ENCODE measurements around the gene CHCHD2. TPM values are rescaled to one million over a fixed set of nuclear protein-coding genes. Genes with fewer than 3 reads are reported as not detected.

The CHCHD2 gene
- total and polyA plus RNA-seq, 9 of the 15 experiments (the other 6 are each of a cell fraction or from before 2014, with no cell fraction given) = 145 to 1,044 (median 648) TPM

- TF ChIP-seq ATF6 (CRISPR knock-in tag; IDR thresholded peaks at IDR 0.05) (0 out of 2 replicates have a peak, but pooled peaks have one; percentile 93), HDAC1 (IDR thresholded peaks at IDR 0.05) (peak in 1 of 2 experiments; percentile 91; a peak in 2 of 4 replicates), ZNF184 (CRISPR knock-in tag; IDR thresholded peaks at IDR 0.05) (no peak), ZNF347 (CRISPR knock-in tag; IDR thresholded peaks at IDR 0.05; ENCODE audit: low read depth) (no peak), TEAD4 (IDR thresholded peaks at IDR 0.05; ENCODE audit: low read length) (no peak), TEAD4 (CRISPR knock-in tag; IDR thresholded peaks at IDR 0.05; ENCODE audit: borderline replicate concordance) (no peak), ZNF165 (CRISPR knock-in tag; IDR thresholded peaks at IDR 0.05; ENCODE audit: borderline replicate concordance) (no peak), SMARCC2 (IDR thresholded peaks at IDR 0.05; ENCODE audit: low read depth) (no peak), BRF1 (IDR thresholded peaks at IDR 0.05; ENCODE audit: borderline replicate concordance, extremely low read depth, insufficient read length) (no peak), TRIM28 (IDR thresholded peaks at IDR 0.05) (0 out of 2 replicates have a peak, but pooled peaks have one; percentile 14), HMG20A (CRISPR knock-in tag; conservative IDR thresholded peaks at IDR 0.05) (no peak), TRIM24 (IDR thresholded peaks at IDR 0.05) (peak in 1 of 2 experiments; percentile 92; a peak in 2 of 4 replicates), ZBTB17 (CRISPR knock-in tag; IDR thresholded peaks at IDR 0.05) (no peak), ZNF764 (CRISPR knock-in tag; IDR thresholded peaks at IDR 0.05; ENCODE audit: low read depth) (no peak), SNIP1 (IDR thresholded peaks at IDR 0.05; ENCODE audit: low read depth) (0 out of 2 replicates have a peak, but pooled peaks have one; percentile 24), PHB (CRISPR knock-in tag; IDR thresholded peaks at IDR 0.05) (no peak; the same call in 1 of the 2 replicates), FIP1L1 (IDR thresholded peaks at IDR 0.05; ENCODE audit: low read depth, low read length, poor library complexity, severe bottlenecking) (peak; percentile 50), GABPB2 (CRISPR knock-in tag; conservative IDR thresholded peaks at IDR 0.05) (no peak)
- TF ChIP-seq, protein P1, sequence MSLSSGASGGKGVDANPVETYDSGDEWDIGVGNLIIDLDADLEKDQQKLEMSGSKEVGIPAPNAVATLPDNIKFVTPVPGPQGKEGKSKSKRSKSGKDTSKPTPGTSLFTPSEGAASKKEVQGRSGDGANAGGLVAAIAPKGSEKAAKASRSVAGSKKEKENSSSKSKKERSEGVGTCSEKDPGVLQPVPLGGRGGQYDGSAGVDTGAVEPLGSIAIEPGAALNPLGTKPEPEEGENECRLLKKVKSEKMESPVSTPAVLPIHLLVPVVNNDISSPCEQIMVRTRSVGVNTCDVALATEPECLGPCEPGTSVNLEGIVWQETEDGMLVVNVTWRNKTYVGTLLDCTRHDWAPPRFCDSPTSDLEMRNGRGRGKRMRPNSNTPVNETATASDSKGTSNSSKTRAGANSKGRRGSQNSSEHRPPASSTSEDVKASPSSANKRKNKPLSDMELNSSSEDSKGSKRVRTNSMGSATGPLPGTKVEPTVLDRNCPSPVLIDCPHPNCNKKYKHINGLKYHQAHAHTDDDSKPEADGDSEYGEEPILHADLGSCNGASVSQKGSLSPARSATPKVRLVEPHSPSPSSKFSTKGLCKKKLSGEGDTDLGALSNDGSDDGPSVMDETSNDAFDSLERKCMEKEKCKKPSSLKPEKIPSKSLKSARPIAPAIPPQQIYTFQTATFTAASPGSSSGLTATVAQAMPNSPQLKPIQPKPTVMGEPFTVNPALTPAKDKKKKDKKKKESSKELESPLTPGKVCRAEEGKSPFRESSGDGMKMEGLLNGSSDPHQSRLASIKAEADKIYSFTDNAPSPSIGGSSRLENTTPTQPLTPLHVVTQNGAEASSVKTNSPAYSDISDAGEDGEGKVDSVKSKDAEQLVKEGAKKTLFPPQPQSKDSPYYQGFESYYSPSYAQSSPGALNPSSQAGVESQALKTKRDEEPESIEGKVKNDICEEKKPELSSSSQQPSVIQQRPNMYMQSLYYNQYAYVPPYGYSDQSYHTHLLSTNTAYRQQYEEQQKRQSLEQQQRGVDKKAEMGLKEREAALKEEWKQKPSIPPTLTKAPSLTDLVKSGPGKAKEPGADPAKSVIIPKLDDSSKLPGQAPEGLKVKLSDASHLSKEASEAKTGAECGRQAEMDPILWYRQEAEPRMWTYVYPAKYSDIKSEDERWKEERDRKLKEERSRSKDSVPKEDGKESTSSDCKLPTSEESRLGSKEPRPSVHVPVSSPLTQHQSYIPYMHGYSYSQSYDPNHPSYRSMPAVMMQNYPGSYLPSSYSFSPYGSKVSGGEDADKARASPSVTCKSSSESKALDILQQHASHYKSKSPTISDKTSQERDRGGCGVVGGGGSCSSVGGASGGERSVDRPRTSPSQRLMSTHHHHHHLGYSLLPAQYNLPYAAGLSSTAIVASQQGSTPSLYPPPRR (CRISPR knock-in tag; IDR thresholded peaks at IDR 0.05; ENCODE audit: borderline replicate concordance) = peak; percentile 51; the same call in 1 of the 2 replicates
- TF ChIP-seq, protein P2, sequence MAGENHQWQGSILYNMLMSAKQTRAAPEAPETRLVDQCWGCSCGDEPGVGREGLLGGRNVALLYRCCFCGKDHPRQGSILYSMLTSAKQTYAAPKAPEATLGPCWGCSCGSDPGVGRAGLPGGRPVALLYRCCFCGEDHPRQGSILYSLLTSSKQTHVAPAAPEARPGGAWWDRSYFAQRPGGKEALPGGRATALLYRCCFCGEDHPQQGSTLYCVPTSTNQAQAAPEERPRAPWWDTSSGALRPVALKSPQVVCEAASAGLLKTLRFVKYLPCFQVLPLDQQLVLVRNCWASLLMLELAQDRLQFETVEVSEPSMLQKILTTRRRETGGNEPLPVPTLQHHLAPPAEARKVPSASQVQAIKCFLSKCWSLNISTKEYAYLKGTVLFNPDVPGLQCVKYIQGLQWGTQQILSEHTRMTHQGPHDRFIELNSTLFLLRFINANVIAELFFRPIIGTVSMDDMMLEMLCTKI (IDR thresholded peaks at IDR 0.05; ENCODE audit: partially characterized antibody) = no peak
Measured at GRCh38 chr7:56106108-56107073, at the start of gene CHCHD2 (continued).

Data from K562 (cell line).